Kidney (tissue), 14 donors: ENCODE results near the gene PP2D1. TPM values are rescaled to one million over a fixed set of nuclear protein-coding genes. Genes with fewer than 3 reads are reported as not detected.

Experiments
- DNase-seq, 5 donors: peaks; one replicate each; pipeline ENCODE4 v3.0.0-alpha.2; 2013 to 2020
- FAIRE-seq: peaks from 2 replicates; lab custom pipeline; 2012; peaks lifted over from hg19 to GRCh38; lab: Jason Lieb, UNC
- H3K27ac ChIP-seq, 2 donors: one replicate each; pipeline ENCODE4 v1.7.0; 2013; ENCODE audit warnings: low read depth in 2 of 2, low read length in 2 of 2, inconsistent platforms in 1 of 2
- H3K27me3 ChIP-seq: one replicate; pipeline ENCODE4 v1.7.1; 2013; ENCODE audit warnings: low read length, inconsistent platforms; ENCODE audit not compliant: control insufficient read depth, insufficient read depth
- H3K36me3 ChIP-seq, 3 donors: one replicate each; pipeline versions ENCODE4 v1.7.0 to v1.7.1; 2013; ENCODE audit warnings: low read length in 3 of 3, control low read depth in 1 of 3, inconsistent platforms in 1 of 3; ENCODE audit not compliant: insufficient read depth in 3 of 3, control insufficient read depth in 2 of 3
- H3K4me1 ChIP-seq, 3 donors: one replicate each; pipeline versions ENCODE4 v1.7.0 to v1.7.1; 2013; ENCODE audit warnings: low read length in 3 of 3, inconsistent platforms in 1 of 3, low read depth in 1 of 3; ENCODE audit not compliant: control insufficient read depth in 2 of 3, insufficient read depth in 2 of 3
- H3K4me3 ChIP-seq, 3 donors: one replicate each; pipeline versions ENCODE4 v1.7.0 to v1.8.1; 2013; ENCODE audit warnings: low read length in 3 of 3, control low read depth in 1 of 3, inconsistent platforms in 1 of 3
- H3K9ac ChIP-seq, 3 donors: one replicate each; pipeline versions ENCODE4 v1.7.0 to v1.7.1; 2013; ENCODE audit warnings: low read length in 3 of 3, control low read depth in 1 of 3, inconsistent platforms in 1 of 3
- H3K9me3 ChIP-seq, 3 donors: one replicate each; pipeline versions ENCODE4 v1.7.0 to v1.7.1; 2013; ENCODE audit warnings: low read length in 3 of 3, control low read depth in 1 of 3, inconsistent platforms in 1 of 3; ENCODE audit not compliant: control insufficient read depth in 2 of 3, insufficient read depth in 1 of 3
- intact Hi-C: fragments of 100-400 bp; cut with DNase I; formaldehyde crosslinking; loops from one replicate; pipeline ENCODE4 v1.11.1; 2022
- polyA plus RNA-seq: library from polyadenylated mRNA; stranded (reverse); fragments of 350-450 nt; fragmentation: Illumina TruSeq; extraction: RNeasy Lipid Tissue Mini Kit (QIAGEN cat#74804); gene quantifications from one replicate; pipeline ENCODE4 v1.2.3, GENCODE V29; 2014; ENCODE audit warnings: low read depth, low replicate concordance; ENCODE audit not compliant: insufficient read depth
- total RNA-seq: library from RNA; stranded (reverse); fragmentation: NEBNext Ultra II Directional; extraction: Animal tissue kit (Norgen Biotek cat#: 25700); gene quantifications from one replicate; pipeline ENCODE4 v1.2.1, GENCODE V29; 2021
- TF ChIP-seq, protein P1 (sequence below): IDR thresholded peaks from 3 replicates; pipeline ENCODE4 v1.5.1; 2012; ENCODE audit warnings: mild to moderate bottlenecking, moderate library complexity, borderline replicate concordance; ENCODE audit not compliant: insufficient read depth; ENCODE audit errors: extremely low read depth
- donor health status: control.
- donor health status: control.
- donor health status: control.
- donor health status: control.
- donor health status: control.
- donor health status: DM: yes; HTN: yes; CAD: no.
- donor health status: Normal renal cell carcinoma (clear cell type).

The PP2D1 gene
- total and polyA plus RNA-seq, 2 donors from 2014 or later, result not detected

DNA sequence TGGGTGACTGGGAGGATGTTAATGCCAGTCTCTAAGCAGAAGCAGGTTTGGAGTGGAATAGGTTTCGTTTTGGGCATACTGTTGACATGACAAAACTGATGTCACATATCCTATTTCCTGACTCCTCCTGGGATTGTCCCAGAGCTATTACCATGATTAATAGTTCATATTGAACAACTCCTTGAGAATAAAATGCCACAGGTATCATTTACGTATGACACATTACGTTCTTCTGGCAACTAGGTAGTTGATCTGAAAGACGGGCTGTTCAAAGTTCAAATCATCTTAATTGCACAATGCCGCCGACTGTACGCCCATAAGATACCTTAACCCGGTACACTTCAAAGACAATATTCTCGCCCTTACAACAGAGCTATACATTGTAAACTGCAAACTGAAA lies 66.5 kb downstream of the PP2D1 start:
- H3K36me3 ChIP-seq, result no peaks in the 10 kb centered on the region
- TF ChIP-seq, protein P1, sequence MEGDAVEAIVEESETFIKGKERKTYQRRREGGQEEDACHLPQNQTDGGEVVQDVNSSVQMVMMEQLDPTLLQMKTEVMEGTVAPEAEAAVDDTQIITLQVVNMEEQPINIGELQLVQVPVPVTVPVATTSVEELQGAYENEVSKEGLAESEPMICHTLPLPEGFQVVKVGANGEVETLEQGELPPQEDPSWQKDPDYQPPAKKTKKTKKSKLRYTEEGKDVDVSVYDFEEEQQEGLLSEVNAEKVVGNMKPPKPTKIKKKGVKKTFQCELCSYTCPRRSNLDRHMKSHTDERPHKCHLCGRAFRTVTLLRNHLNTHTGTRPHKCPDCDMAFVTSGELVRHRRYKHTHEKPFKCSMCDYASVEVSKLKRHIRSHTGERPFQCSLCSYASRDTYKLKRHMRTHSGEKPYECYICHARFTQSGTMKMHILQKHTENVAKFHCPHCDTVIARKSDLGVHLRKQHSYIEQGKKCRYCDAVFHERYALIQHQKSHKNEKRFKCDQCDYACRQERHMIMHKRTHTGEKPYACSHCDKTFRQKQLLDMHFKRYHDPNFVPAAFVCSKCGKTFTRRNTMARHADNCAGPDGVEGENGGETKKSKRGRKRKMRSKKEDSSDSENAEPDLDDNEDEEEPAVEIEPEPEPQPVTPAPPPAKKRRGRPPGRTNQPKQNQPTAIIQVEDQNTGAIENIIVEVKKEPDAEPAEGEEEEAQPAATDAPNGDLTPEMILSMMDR, result no peak
- H3K9me3 ChIP-seq, result no peaks in the 10 kb centered on the region
- intact Hi-C loops, result no loop called here
- FAIRE-seq (no peak), DNase-seq (no peak)
- H3K4me1 ChIP-seq, result peaks cover 2 to 12% (median 10%) of the 10 kb centered on the region in 3 donors
- H3K27ac ChIP-seq, result no peak overlapping the region
- no peaks in the 10 kb centered on the region for H3K27me3 ChIP-seq
- H3K4me3 ChIP-seq, result peak overlapping the region in 2 of 3 donors; percentile 85 to 86
- H3K9ac ChIP-seq, result no peak overlapping the region

GRCh38 chr3:19940643-19941042 lies 71.4 kb downstream of the PP2D1 start:
- no peaks in the 10 kb centered on the region for H3K9me3 ChIP-seq
- FAIRE-seq, result no peak
- no peaks in the 10 kb centered on the region for H3K27me3 ChIP-seq
- no peak for DNase-seq
- H3K27ac ChIP-seq, result no peak overlapping the region
- H3K4me1 ChIP-seq, result no peaks in the 10 kb centered on the region
- H3K9ac ChIP-seq, result no peak overlapping the region
- H3K36me3 ChIP-seq, result no peaks in the 10 kb centered on the region
- TF ChIP-seq, protein P1, result no peak
- no peak overlapping the region for H3K4me3 ChIP-seq
- intact Hi-C loops, result no loop called here

- H3K9me3 ChIP-seq, result no peaks in the 10 kb centered on the region
- intact Hi-C loops, result no loop called here
- TF ChIP-seq, protein P1, result no peak
- DNase-seq (no peak), FAIRE-seq (no peak)
- no peaks in the 10 kb centered on the region for H3K36me3 ChIP-seq
- no peaks in the 10 kb centered on the region for H3K27me3 ChIP-seq
- no peaks in the 10 kb centered on the region for H3K4me1 ChIP-seq
- no peak overlapping the region for H3K27ac ChIP-seq
- no peak overlapping the region for H3K4me3 ChIP-seq
- no peak overlapping the region for H3K9ac ChIP-seq
Measured at GRCh38 chr3:19938295-19938627, 73.8 kb downstream of the PP2D1 start.
